ENCODE measurements around the gene RFLNA.

- no peak for TF ChIP-seq GATA2 (IDR thresholded peaks at IDR 0.05; ENCODE audit: low read depth, low read length)
- TF ChIP-seq GATA3 (IDR thresholded peaks at IDR 0.05; ENCODE audit: low read depth, low read length), result no peak
These were observed 30.0 kb upstream of the RFLNA start for GRCh38 chr12:124264879-124265278.

All from SH-SY5Y (cell line).